ENCODE results near the gene CLDN4. TPM values are rescaled to one million over a fixed set of nuclear protein-coding genes. Genes with fewer than 3 reads are reported as not detected.
"Not testable (repeated sequence)": the region's sequence is repeated elsewhere in the genome, so short reads cannot be mapped to it uniquely, and the experiment has no call there.

Gene CLDN4
- 1 to 10 TPM in 1 of 4 donors, under 1 TPM in 2, not detected in 1; 0.42 to 2.0 (median 0.66) TPM for total RNA-seq

GRCh38 chr7:73830681-73831583, at the start of gene CLDN4:
Gene CLDN4 (plus strand): TSS chr7:73830996. CDS start chr7:73831202, 206 bp downstream.
- TF ChIP-seq CTCF (IDR thresholded peaks at IDR 0.05) (no peak), EP300 (IDR thresholded peaks at IDR 0.05) (no peak), POLR2A (IDR thresholded peaks at IDR 0.05) (no peak)
- Histone ChIP-seq H3K4me1 (peaks cover 0 to 26% (median 4%) of the 10 kb centered on the region in 4 donors), H3K27me3 (peaks cover 0 to 27% of the 10 kb centered on the region in 2 donors), H3K36me3 (no peaks in the 10 kb centered on the region), H3K27ac (peak within 1 kb of the TSS in 1 of 4 donors; percentile 76), H3K9me3 (no peaks in the 10 kb centered on the region), H3K4me3 (peak within 1 kb of the TSS in 2 of 4 donors; percentile 7 to 32)
- WGBS, 2 donors, result 61 to 67% methylated on average over 36 to 37 of the region's 42 CpGs
- no peak for DNase-seq (ENCODE audit: low spot score in 2 of 2)

- Histone ChIP-seq H3K27ac (no peak overlapping the region), H3K27me3 (no peaks in the 10 kb centered on the region), H3K36me3 (no peaks in the 10 kb centered on the region), H3K4me1 (no peaks in the 10 kb centered on the region), H3K4me3 (no peak overlapping the region), H3K9me3 (peaks cover 0 to 8% (median 0%) of the 10 kb centered on the region in 4 donors)
- no peak for TF ChIP-seq CTCF (IDR thresholded peaks at IDR 0.05)
- TF ChIP-seq EP300 (IDR thresholded peaks at IDR 0.05), result no peak
- no peak for TF ChIP-seq POLR2A (IDR thresholded peaks at IDR 0.05)
- 77 to 79% methylated on average over 1 of the region's 1 CpG for WGBS, 2 donors
- DNase-seq (ENCODE audit: low spot score in 2 of 2), result no peak
Measured at GRCh38 chr7:73786588-73786987, 44.2 kb upstream of the CLDN4 start.

- H3K27ac ChIP-seq; H3K4me1 ChIP-seq; H3K9me3 ChIP-seq; DNase-seq (ENCODE audit: low spot score in 2 of 2); H3K4me3 ChIP-seq; H3K36me3 ChIP-seq; H3K27me3 ChIP-seq: not testable (repeated sequence)
- 88 to 89% methylated on average over 1 of the region's 1 CpG for WGBS, 2 donors
Measured at GRCh38 chr7:73787786-73788048, 43.1 kb upstream of the CLDN4 start.

GRCh38 chr7:73789051-73789450, 41.7 kb upstream of the CLDN4 start:
- no peaks in the 10 kb centered on the region for H3K27me3 ChIP-seq
- peaks cover 0 to 8% (median 0%) of the 10 kb centered on the region in 4 donors for H3K9me3 ChIP-seq
- TF ChIP-seq POLR2A (IDR thresholded peaks at IDR 0.05) (no peak), EP300 (IDR thresholded peaks at IDR 0.05) (no peak), CTCF (IDR thresholded peaks at IDR 0.05) (no peak)
- H3K36me3 ChIP-seq, result no peaks in the 10 kb centered on the region
- DNase-seq (ENCODE audit: low spot score in 2 of 2), result no peak
- no peak overlapping the region for H3K27ac ChIP-seq
- no peak overlapping the region for H3K4me3 ChIP-seq
- H3K4me1 ChIP-seq, result no peaks in the 10 kb centered on the region
- WGBS, 2 donors, result 86 to 88% methylated on average over 4 of the region's 4 CpGs

GRCh38 chr7:73791170-73791690, 39.6 kb upstream of the CLDN4 start:
- WGBS, 2 donors, result 83 to 84% methylated on average over 7 of the region's 7 CpGs
- not testable (repeated sequence) for H3K36me3 ChIP-seq; H3K4me3 ChIP-seq; H3K9me3 ChIP-seq; DNase-seq (ENCODE audit: low spot score in 2 of 2); H3K27ac ChIP-seq; H3K27me3 ChIP-seq; H3K4me1 ChIP-seq

GRCh38 chr7:73795188-73795587, 35.6 kb upstream of the CLDN4 start:
- H3K4me1 ChIP-seq; H3K4me3 ChIP-seq; H3K27me3 ChIP-seq; H3K27ac ChIP-seq; DNase-seq (ENCODE audit: low spot score in 2 of 2); H3K9me3 ChIP-seq; H3K36me3 ChIP-seq: not testable (repeated sequence)

- not testable (repeated sequence) for H3K9me3 ChIP-seq
Measured at GRCh38 chr7:73796656-73797055, 34.1 kb upstream of the CLDN4 start.

GRCh38 chr7:73797176-73797575, 33.6 kb upstream of the CLDN4 start:
- not testable (repeated sequence) for H3K27ac ChIP-seq; H3K9me3 ChIP-seq; H3K27me3 ChIP-seq; DNase-seq (ENCODE audit: low spot score in 2 of 2); H3K4me3 ChIP-seq; H3K36me3 ChIP-seq; H3K4me1 ChIP-seq
- WGBS, 2 donors, result 90 to 93% methylated on average over 4 to 7 of the region's 34 CpGs

More at GRCh38 chr7:73796656-73797055, 34.1 kb upstream of the CLDN4 start:
- not testable (repeated sequence) for H3K4me3 ChIP-seq; H3K27me3 ChIP-seq; H3K4me1 ChIP-seq; H3K27ac ChIP-seq; H3K36me3 ChIP-seq; DNase-seq (ENCODE audit: low spot score in 2 of 2)
- WGBS, 2 donors, result 54 to 60% methylated on average over 5 to 6 of the region's 6 CpGs
